A549 (cell line): ENCODE data around the gene ITGAX. TPM values are rescaled to one million over a fixed set of nuclear protein-coding genes. Genes with fewer than 3 reads are reported as not detected.

Source experiments
- ATAC-seq, 2 experiments: fragments of 200-7000 bp in 1 of 2; fragments of >200 bp in 1 of 2; cut with Nextera tagmentation in 1 of 2; cut with Tn5 transposase in 1 of 2; 3 replicates each; pipeline versions ENCODE4 v1.8.0 to v1.9.1; 2018 to 2020; ENCODE audit warnings: mild to moderate bottlenecking in 1 of 2, moderate library complexity in 1 of 2
- CTCF ChIA-PET: fragments of 300-600 bp; sonication (Branson Sonifier 250); formaldehyde crosslinking; extraction: SDS; loops from one replicate; lab custom pipeline; 2021; ENCODE audit warnings: antibody characterized with exemption, inconsistent platforms; lab: Yijun Ruan, JAX
- POLR2A ChIA-PET: fragments of 350-600 bp; formaldehyde crosslinking; extraction: SDS; loops from one replicate; lab custom pipeline; 2021; ENCODE audit warnings: antibody characterized with exemption, inconsistent platforms; lab: Yijun Ruan, JAX
- DNase-seq, 2 experiments: peaks; one replicate each; pipeline versions ENCODE4 v3.0.0 to v3.0.0-alpha.2; 2011 to 2016; ENCODE audit warnings: low read depth in 1 of 2, low spot score in 1 of 2
- FAIRE-seq: peaks from 2 replicates; lab custom pipeline; 2011; peaks lifted over from hg19 to GRCh38; lab: Jason Lieb, UNC
- H3K27ac ChIP-seq, 2 experiments: fragments of >200 bp; sonication (Bioruptor Twin); formaldehyde crosslinking; 3 replicates each; pipeline ENCODE4 v1.5.1; 2016 to 2017
- H3K4me1 ChIP-seq: fragments of >200 bp; sonication (Bioruptor Twin); formaldehyde crosslinking; 3 replicates; pipeline ENCODE4 v1.6.1; 2016
- H3K4me2 ChIP-seq: fragments of >200 bp; sonication (Bioruptor Twin); formaldehyde crosslinking; 3 replicates; pipeline ENCODE4 v1.6.1; 2016
- H3K4me3 ChIP-seq: fragments of >200 bp; sonication (Bioruptor Twin); formaldehyde crosslinking; 3 replicates; pipeline ENCODE4 v1.5.1; 2016
- H3K9me3 ChIP-seq: fragments of >200 bp; sonication (Bioruptor Twin); formaldehyde crosslinking; 3 replicates; pipeline ENCODE4 v1.6.1; 2016
- EP300 ChIP-seq, 2 experiments: fragments of >200 bp; sonication (Bioruptor Twin); formaldehyde crosslinking; IDR thresholded peaks; 2 replicates in 1 of 2; 3 replicates in 1 of 2; pipeline ENCODE4 v1.6.1; 2016 to 2017
- FOSL2 ChIP-seq, 2 experiments: fragments of 450-650 bp in 1 of 2; fragments of >200 bp in 1 of 2; sonication (Bioruptor Twin) in 1 of 2; formaldehyde crosslinking; IDR thresholded peaks; 2 replicates each; pipeline versions ENCODE4 v1.5.0 to v1.6.1; 2016 to 2020; ENCODE audit warnings: mild to moderate bottlenecking in 1 of 2, moderate library complexity in 1 of 2
- FOXS1 ChIP-seq: fragments of 250-450 bp; sonication (Bioruptor Pico); IDR thresholded peaks from 2 replicates; pipeline ENCODE4 v1.5.0; 2020; ENCODE audit warnings: mild to moderate bottlenecking, moderate library complexity
- GATA3 ChIP-seq: IDR thresholded peaks from 2 replicates; pipeline ENCODE4 v1.6.1; 2012; ENCODE audit warnings: borderline replicate concordance
- HDAC2 ChIP-seq: fragments of 200-600 bp; sonication (generic); IDR thresholded peaks from 2 replicates; pipeline ENCODE4 v1.6.1; 2016
- JUNB ChIP-seq: fragments of >200 bp; sonication (Bioruptor Twin); formaldehyde crosslinking; IDR thresholded peaks from 2 replicates; pipeline ENCODE4 v1.6.1; 2016
- KDM5A ChIP-seq: fragments of 200-600 bp; sonication (generic); IDR thresholded peaks from 2 replicates; pipeline ENCODE4 v1.6.1; 2016; ENCODE audit warnings: antibody characterized with exemption, mild to moderate bottlenecking
- MAX ChIP-seq: IDR thresholded peaks from 2 replicates; pipeline ENCODE4 v1.6.1; 2012
- MYC ChIP-seq: IDR thresholded peaks from 2 replicates; pipeline ENCODE4 v1.6.1; 2012; ENCODE audit warnings: mild to moderate bottlenecking, inconsistent platforms, low read length, improper control_type of control experiment, borderline replicate concordance
- NR3C1 ChIP-seq: fragments of >200 bp; sonication (Bioruptor Twin); formaldehyde crosslinking; IDR thresholded peaks from 3 replicates; pipeline ENCODE4 v1.6.1; 2017
- POLR2AphosphoS2 ChIP-seq: conservative IDR thresholded peaks from 2 replicates; pipeline ENCODE4 v1.6.1; 2012; ENCODE audit warnings: low read length, improper control_type of control experiment, inconsistent platforms
- RAD21 ChIP-seq, 2 experiments: fragments of >200 bp in 1 of 2; sonication (Bioruptor Twin) in 1 of 2; formaldehyde crosslinking in 1 of 2; IDR thresholded peaks in 1 of 2; conservative IDR thresholded peaks in 1 of 2; 2 replicates in 1 of 2; 3 replicates in 1 of 2; pipeline ENCODE4 v1.6.1; 2012 to 2018; ENCODE audit warnings: inconsistent platforms in 1 of 2
- RFX5 ChIP-seq: fragments of 450-650 bp; IDR thresholded peaks from 2 replicates; pipeline ENCODE4 v1.7.1; 2014; ENCODE audit warnings: antibody characterized with exemption, mild to moderate bottlenecking, moderate library complexity
- RNF2 ChIP-seq: fragments of 200-600 bp; sonication (generic); IDR thresholded peaks from 2 replicates; pipeline ENCODE4 v1.6.1; 2016; ENCODE audit warnings: low read depth, mild to moderate bottlenecking, antibody characterized with exemption, moderate library complexity, borderline replicate concordance
- SMC3 ChIP-seq: fragments of >200 bp; sonication (Bioruptor Twin); formaldehyde crosslinking; IDR thresholded peaks from 3 replicates; pipeline ENCODE4 v1.6.1; 2018; ENCODE audit warnings: inconsistent platforms
- SREBF2 ChIP-seq: fragments of 450-650 bp; IDR thresholded peaks from 2 replicates; pipeline ENCODE4 v1.6.1; 2014; ENCODE audit warnings: mild to moderate bottlenecking, moderate library complexity
- TP53 ChIP-seq: fragments of 250-450 bp; sonication (Bioruptor Pico); IDR thresholded peaks from 2 replicates; pipeline ENCODE4 v1.5.0; 2021; ENCODE audit warnings: mild to moderate bottlenecking, moderate library complexity
- USF2 ChIP-seq: fragments of 450-650 bp; IDR thresholded peaks from 2 replicates; pipeline ENCODE4 v1.6.1; 2014; ENCODE audit warnings: antibody characterized with exemption
- ZFP36 ChIP-seq: fragments of 450-650 bp; IDR thresholded peaks from 2 replicates; pipeline ENCODE4 v1.6.1; 2014; ENCODE audit warnings: borderline replicate concordance; ENCODE audit not compliant: partially characterized antibody
- ZNF302 ChIP-seq: fragments of 250-450 bp; sonication (Bioruptor Pico); IDR thresholded peaks from 2 replicates; pipeline ENCODE4 v1.9.0; 2021; ENCODE audit warnings: inconsistent platforms, mild to moderate bottlenecking, moderate library complexity
- WGBS: methylation state at CpG from one replicate; pipeline ENCODE4 v1.1.6; 2017; ENCODE audit errors: missing lambda C conversion rate; 5-methylcytosine and 5-hydroxymethylcytosine counted together
- polyA plus RNA-seq, 4 experiments: library from polyadenylated mRNA; depleted of rRNA in 3 of 4; stranded (reverse); fragments of >200 nt; fragmentation: RNase III in 1 of 4; extraction: RNeasy Plus Mini Kit Qiagen cat#74134 plus additional on column Dnase treatment in 1 of 4; gene quantifications; 2 replicates in 3 of 4; 3 replicates in 1 of 4; pipeline ENCODE4 v1.2.3, GENCODE V29; 2011 to 2017
- TF ChIP-seq, protein P1 (sequence below): fragments of 250-450 bp; sonication (Bioruptor Pico); IDR thresholded peaks from 2 replicates; pipeline ENCODE4 v1.5.0; 2020; ENCODE audit warnings: low read depth, mild to moderate bottlenecking, moderate library complexity
- TF ChIP-seq, protein P2 (sequence below): fragments of 150-350 bp; IDR thresholded peaks from 2 replicates; pipeline ENCODE4 v1.6.1; 2014; ENCODE audit warnings: low read depth, mild to moderate bottlenecking, low read length
- TF ChIP-seq, protein P3 (sequence below): fragments of >200 bp; sonication (Bioruptor Twin); formaldehyde crosslinking; IDR thresholded peaks from 2 replicates; pipeline ENCODE4 v1.6.1; 2016
- TF ChIP-seq, protein P4 (sequence below): fragments of >200 bp; sonication (Bioruptor Twin); formaldehyde crosslinking; IDR thresholded peaks from 3 replicates; pipeline ENCODE4 v1.6.1; 2016

ITGAX gene
- polyA plus RNA-seq, 2 of the 4 experiments (the other 2 are of a cell fraction), result 0.49 to 0.87 TPM

DNA sequence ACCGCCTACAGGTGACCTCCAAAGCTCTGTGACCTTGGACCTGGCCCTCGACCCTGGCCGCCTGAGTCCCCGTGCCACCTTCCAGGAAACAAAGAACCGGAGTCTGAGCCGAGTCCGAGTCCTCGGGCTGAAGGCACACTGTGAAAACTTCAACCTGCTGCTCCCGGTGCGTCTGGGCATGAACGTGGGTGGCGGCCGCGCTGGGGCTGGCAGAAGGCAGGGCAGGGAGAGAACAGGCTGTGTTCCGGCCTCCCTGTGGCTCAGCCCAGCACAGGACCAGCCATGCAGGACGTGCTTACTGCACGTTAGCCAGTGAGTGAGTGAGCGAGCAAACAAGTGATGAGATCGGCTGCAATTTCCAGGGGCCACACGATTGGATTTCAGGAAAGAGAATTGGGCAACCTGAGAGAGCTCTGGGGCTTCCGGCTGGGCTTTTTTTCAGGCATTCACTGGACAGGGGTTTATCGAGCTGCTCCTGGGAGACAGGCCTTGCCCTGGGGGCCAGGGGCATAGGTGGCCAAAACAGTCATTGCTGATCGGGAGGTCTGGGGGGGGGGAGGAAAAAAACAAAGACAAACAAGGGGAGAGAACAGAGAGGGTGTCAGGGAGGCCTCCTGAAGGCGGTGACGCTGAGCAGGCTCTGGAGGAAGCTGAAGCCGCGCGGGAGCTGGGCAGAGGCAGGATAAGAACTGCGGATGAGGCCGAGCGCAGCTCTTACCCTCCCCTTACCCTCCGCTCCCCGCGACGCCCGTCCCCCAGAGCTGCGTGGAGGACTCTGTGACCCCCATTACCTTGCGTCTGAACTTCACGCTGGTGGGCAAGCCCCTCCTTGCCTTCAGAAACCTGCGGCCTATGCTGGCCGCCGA is 16.9 kb downstream of the ITGAX start:
- POLR2A ChIA-PET, result no interaction called here
- FAIRE-seq (no peak), ATAC-seq (peak in 1 of 2 experiments; percentile 51; a peak in 4 of 6 replicates), DNase-seq (no peak)
- H3K9me3 ChIP-seq, result no peaks in the 10 kb centered on the region
- no peak overlapping the region for H3K27ac ChIP-seq
- 73% methylated on average over 30 of the region's 42 CpGs for WGBS
- TF ChIP-seq RAD21 (conservative IDR thresholded peaks at IDR 0.05 in 1 of 2, IDR thresholded peaks at IDR 0.05 in 1 of 2) (no peak), MYC (no peak), FOSL2 (IDR thresholded peaks at IDR 0.05) (no peak), FOSL2 (CRISPR knock-in tag; IDR thresholded peaks at IDR 0.05) (no peak), SMC3 (no peak), FOXS1 (CRISPR knock-in tag) (no peak), SREBF2 (no peak), HDAC2 (no peak), KDM5A (no peak), EP300 (IDR thresholded peaks at IDR 0.05) (no peak), TP53 (CRISPR knock-in tag) (no peak), USF2 (no peak), RNF2 (no peak), POLR2AphosphoS2 (no peak), NR3C1 (no peak), ZFP36 (no peak), GATA3 (no peak)
- TF ChIP-seq, protein P1, sequence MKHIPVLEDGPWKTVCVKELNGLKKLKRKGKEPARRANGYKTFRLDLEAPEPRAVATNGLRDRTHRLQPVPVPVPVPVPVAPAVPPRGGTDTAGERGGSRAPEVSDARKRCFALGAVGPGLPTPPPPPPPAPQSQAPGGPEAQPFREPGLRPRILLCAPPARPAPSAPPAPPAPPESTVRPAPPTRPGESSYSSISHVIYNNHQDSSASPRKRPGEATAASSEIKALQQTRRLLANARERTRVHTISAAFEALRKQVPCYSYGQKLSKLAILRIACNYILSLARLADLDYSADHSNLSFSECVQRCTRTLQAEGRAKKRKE (CRISPR knock-in tag), result no peak
- no peak overlapping the region for H3K4me2 ChIP-seq
- CTCF ChIA-PET, result interaction anchor here (0.5 to 4.9 kb wide), 3 partner anchors 11 to 71 kb away, joined by 4 to 20 read pairs (median 5); partner anchors contain the start of gene ZNF843
- no peak overlapping the region for H3K4me3 ChIP-seq
- H3K4me1 ChIP-seq, result no peaks in the 10 kb centered on the region

DNA sequence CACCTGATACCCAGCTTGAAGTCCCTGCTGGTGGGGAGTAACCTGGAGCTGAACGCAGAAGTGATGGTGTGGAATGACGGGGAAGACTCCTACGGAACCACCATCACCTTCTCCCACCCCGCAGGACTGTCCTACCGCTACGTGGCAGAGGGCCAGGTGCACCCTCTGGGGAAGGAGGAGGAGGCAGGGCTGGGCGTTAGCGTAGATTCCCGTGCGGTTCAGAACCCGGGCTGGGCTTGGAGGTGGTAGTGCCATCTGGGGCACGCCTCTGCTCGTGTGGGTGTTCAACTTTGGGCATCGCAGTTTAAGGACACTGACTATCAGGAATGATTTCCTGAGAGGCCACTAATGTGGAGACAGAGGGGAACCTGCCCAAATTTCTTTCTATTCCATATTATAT is 18.3 kb downstream of the ITGAX start:
- H3K9me3 ChIP-seq, result no peaks in the 10 kb centered on the region
- no peak for FAIRE-seq
- ATAC-seq, result no peak; a peak in 1 of 6 replicates
- WGBS, result 35% methylated on average over 14 of the region's 14 CpGs
- H3K4me1 ChIP-seq, result no peaks in the 10 kb centered on the region
- no peak overlapping the region for H3K27ac ChIP-seq
- ChIA-PET CTCF (interaction anchor here (0.9 to 4.9 kb wide), 2 partner anchors 10 to 11 kb away, joined by 3 to 20 read pairs; no protein-coding TSS in a partner anchor), POLR2A (no interaction called here)
- no peak for TF ChIP-seq MYC
- TF ChIP-seq, protein P2, sequence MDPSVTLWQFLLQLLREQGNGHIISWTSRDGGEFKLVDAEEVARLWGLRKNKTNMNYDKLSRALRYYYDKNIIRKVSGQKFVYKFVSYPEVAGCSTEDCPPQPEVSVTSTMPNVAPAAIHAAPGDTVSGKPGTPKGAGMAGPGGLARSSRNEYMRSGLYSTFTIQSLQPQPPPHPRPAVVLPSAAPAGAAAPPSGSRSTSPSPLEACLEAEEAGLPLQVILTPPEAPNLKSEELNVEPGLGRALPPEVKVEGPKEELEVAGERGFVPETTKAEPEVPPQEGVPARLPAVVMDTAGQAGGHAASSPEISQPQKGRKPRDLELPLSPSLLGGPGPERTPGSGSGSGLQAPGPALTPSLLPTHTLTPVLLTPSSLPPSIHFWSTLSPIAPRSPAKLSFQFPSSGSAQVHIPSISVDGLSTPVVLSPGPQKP, result no peak
- no peak for TF ChIP-seq JUNB
- TF ChIP-seq, all 56 proteins: peak for 0
- DNase-seq, result no peak
- H3K4me3 ChIP-seq, result no peak overlapping the region
- no peak overlapping the region for H3K4me2 ChIP-seq

GRCh38 chr16:31375231-31375630 is 20.3 kb downstream of the ITGAX start:
- FAIRE-seq (no peak), DNase-seq (no peak), ATAC-seq (no peak)
- Histone ChIP-seq H3K27ac (no peak overlapping the region), H3K9me3 (no peaks in the 10 kb centered on the region), H3K4me1 (no peaks in the 10 kb centered on the region), H3K4me3 (no peak overlapping the region), H3K4me2 (no peak overlapping the region)
- CTCF ChIA-PET, result interaction anchor here (1.7 to 4.9 kb wide), 2 partner anchors 8 to 9 kb away, joined by 3 to 20 read pairs; no protein-coding TSS in a partner anchor
- WGBS, result 78% methylated on average over 5 of the region's 5 CpGs
- POLR2A ChIA-PET, result no interaction called here
- TF ChIP-seq, protein P3, sequence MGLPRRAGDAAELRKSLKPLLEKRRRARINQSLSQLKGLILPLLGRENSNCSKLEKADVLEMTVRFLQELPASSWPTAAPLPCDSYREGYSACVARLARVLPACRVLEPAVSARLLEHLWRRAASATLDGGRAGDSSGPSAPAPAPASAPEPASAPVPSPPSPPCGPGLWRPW, result no peak
- TF ChIP-seq ZFP36, result no peak
- TF ChIP-seq FOXS1 (CRISPR knock-in tag), result no peak
- TF ChIP-seq, protein P4, sequence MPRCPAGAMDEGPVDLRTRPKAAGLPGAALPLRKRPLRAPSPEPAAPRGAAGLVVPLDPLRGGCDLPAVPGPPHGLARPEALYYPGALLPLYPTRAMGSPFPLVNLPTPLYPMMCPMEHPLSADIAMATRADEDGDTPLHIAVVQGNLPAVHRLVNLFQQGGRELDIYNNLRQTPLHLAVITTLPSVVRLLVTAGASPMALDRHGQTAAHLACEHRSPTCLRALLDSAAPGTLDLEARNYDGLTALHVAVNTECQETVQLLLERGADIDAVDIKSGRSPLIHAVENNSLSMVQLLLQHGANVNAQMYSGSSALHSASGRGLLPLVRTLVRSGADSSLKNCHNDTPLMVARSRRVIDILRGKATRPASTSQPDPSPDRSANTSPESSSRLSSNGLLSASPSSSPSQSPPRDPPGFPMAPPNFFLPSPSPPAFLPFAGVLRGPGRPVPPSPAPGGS, result no peak
- TF ChIP-seq USF2, result no peak
- no peak for TF ChIP-seq ZNF302
- TF ChIP-seq, protein P2, result no peak
- TF ChIP-seq MAX, result no peak
- no peak for TF ChIP-seq RFX5
